Activated B cell treated with CpG ODN at 0.5 μM for 24 hours (primary cell): Measurements from ENCODE around the gene DDX42. TPM values are rescaled to one million over a fixed set of nuclear protein-coding genes. Genes with fewer than 3 reads are reported as not detected.
A peak's percentile ranks its signal among the peaks of the same experiment; 100 is the strongest.

Source experiments
- ATAC-seq: fragments of 200-7000 bp; cut with Tn5 transposase; one replicate; pipeline ENCODE4 v1.10.0; 2021; ENCODE audit warnings: low read depth, mild to moderate bottlenecking, moderate library complexity
- CTCF ChIA-PET: fragments of 350-600 bp; sonication (Branson Sonifier 250); formaldehyde crosslinking; loops from one replicate; lab custom pipeline; 2021; ENCODE audit warnings: antibody characterized with exemption; lab: Charles Lee
- POLR2A ChIA-PET: fragments of 350-600 bp; sonication (Branson Sonifier 250); formaldehyde crosslinking; loops from one replicate; lab custom pipeline; 2021; ENCODE audit warnings: antibody characterized with exemption; lab: Charles Lee
- DNase-seq: peaks from one replicate; pipeline ENCODE4 v3.0.0; 2022
- H3K27ac Mint-ChIP-seq: one replicate; pipeline ENCODE4 v1.8.0; 2020; ENCODE audit warnings: mixed read lengths
- H3K27me3 Mint-ChIP-seq: one replicate; pipeline ENCODE4 v1.8.0; 2021; ENCODE audit warnings: mixed read lengths
- H3K36me3 Mint-ChIP-seq: one replicate; pipeline ENCODE4 v1.8.0; 2021; ENCODE audit warnings: low read depth, mixed read lengths
- H3K4me1 Mint-ChIP-seq: one replicate; pipeline ENCODE4 v1.8.0; 2021; ENCODE audit warnings: mixed read lengths
- H3K4me3 Mint-ChIP-seq: one replicate; pipeline ENCODE4 v1.8.0; 2020; ENCODE audit warnings: mild to moderate bottlenecking, mixed read lengths
- H3K9me3 Mint-ChIP-seq: one replicate; pipeline ENCODE4 v1.8.0; 2020; ENCODE audit warnings: mixed read lengths
- CTCF ChIP-seq: fragments of 200-600 bp; IDR thresholded peaks from one replicate; pipeline ENCODE4 v1.8.0; 2022; ENCODE audit warnings: antibody characterized with exemption, mild to moderate bottlenecking
- intact Hi-C: fragments of 100-400 bp; cut with micrococcal nuclease; formaldehyde crosslinking; loops from one replicate; pipeline ENCODE4 v1.15.1; 2024
- total RNA-seq: library from RNA; stranded (reverse); gene quantifications from 2 replicates; pipeline ENCODE4 v1.2.3, GENCODE V29; 2022

DDX42 gene
- total RNA-seq, 1 donor from 2014 or later: 160 TPM

GRCh38 chr17:63823659-63824331 is 49.8 kb downstream of the DDX42 start:
- Mint-ChIP-seq H3K9me3 (no peaks in the 10 kb centered on the region), H3K36me3 (peaks cover 90% of the 10 kb centered on the region), H3K27ac (peak overlapping the region; percentile 59), H3K4me3 (no peak overlapping the region), H3K4me1 (peaks cover 66% of the 10 kb centered on the region), H3K27me3 (no peaks in the 10 kb centered on the region)
- ChIA-PET POLR2A (interaction anchor here (0.5 to 0.8 kb wide), 4 partner anchors 104 to 665 kb away, joined by 3 read pairs; partner anchors contain the start of gene LIMD2), CTCF (no interaction called here)
- intact Hi-C loops: no loop called here
- ATAC-seq (no peak), DNase-seq (no peak)
- no peak for TF ChIP-seq CTCF

GRCh38 chr17:63824362-63824761 is 50.4 kb downstream of the DDX42 start:
- CTCF ChIA-PET: no interaction called here
- Mint-ChIP-seq H3K4me3 (no peak overlapping the region), H3K27me3 (no peaks in the 10 kb centered on the region), H3K36me3 (peaks cover 90% of the 10 kb centered on the region), H3K27ac (peak overlapping the region; percentile 59), H3K4me1 (peaks cover 67% of the 10 kb centered on the region), H3K9me3 (no peaks in the 10 kb centered on the region)
- ATAC-seq (no peak), DNase-seq (no peak)
- no peak for TF ChIP-seq CTCF
- POLR2A ChIA-PET: interaction anchor here (0.8 to 5.9 kb wide), 2 partner anchors 17 to 321 kb away, joined by 3 to 112 read pairs; partner anchors contain the start of gene SMARCD2
- intact Hi-C loops: no loop called here

GRCh38 chr17:63826468-63827001 is 52.6 kb downstream of the DDX42 start:
- H3K36me3 Mint-ChIP-seq: peaks cover 90% of the 10 kb centered on the region
- peak; percentile 34 for DNase-seq

GRCh38 chr17:63827002-63827800 is 53.2 kb downstream of the DDX42 start, which contains the start of the genes FTSJ3 and PSMC5:
TSS of gene FTSJ3 (minus strand) at chr17:63827663. CDS start at chr17:63826902, 761 bp downstream.
TSS of gene PSMC5 (plus strand) at chr17:63827431. CDS start at chr17:63827491, 60 bp downstream.
- peaks cover 90% of the 10 kb centered on the region for H3K36me3 Mint-ChIP-seq
- peak within 1 kb of the TSS; percentile 100 for H3K27ac Mint-ChIP-seq
- intact Hi-C loops: loop anchor here (1.0 to 2.0 kb wide), 9 partner anchors 8 to 680 kb away; partner anchors contain the start of genes CCDC47, CEP95, CYB561 and DDX5
- ATAC-seq (peak; percentile 95), DNase-seq (peak; percentile 90)
- POLR2A ChIA-PET: interaction anchor here (0.6 to 5.9 kb wide), 17 partner anchors 10 to 680 kb away, joined by 3 to 112 read pairs (median 4); partner anchors contain the start of genes CCDC47, CD79B, CEP95 and DDX42
- peak within 1 kb of the TSS; percentile 98 for H3K4me3 Mint-ChIP-seq
- no peak for TF ChIP-seq CTCF
- H3K9me3 Mint-ChIP-seq: no peaks in the 10 kb centered on the region
- CTCF ChIA-PET: interaction anchor here (1.4 to 1.5 kb wide), 2 partner anchors 16 to 22 kb away, joined by 4 to 5 read pairs; partner anchors contain the start of gene SMARCD2
- H3K4me1 Mint-ChIP-seq: peaks cover 75% of the 10 kb centered on the region
- no peaks in the 10 kb centered on the region for H3K27me3 Mint-ChIP-seq

More at GRCh38 chr17:63826468-63827001, 52.6 kb downstream of the DDX42 start:
- Mint-ChIP-seq H3K27ac (peak overlapping the region; percentile 100), H3K4me3 (peak overlapping the region; percentile 98), H3K9me3 (no peaks in the 10 kb centered on the region), H3K4me1 (peaks cover 77% of the 10 kb centered on the region), H3K27me3 (no peaks in the 10 kb centered on the region)
- ATAC-seq: peak; percentile 4
- POLR2A ChIA-PET: interaction anchor here (0.8 to 5.9 kb wide), 11 partner anchors 10 to 679 kb away, joined by 3 to 112 read pairs (median 11); partner anchors contain the start of genes CCDC47, CD79B, DDX42 and LIMD2
- intact Hi-C loops: loop anchor here (1.0 to 2.0 kb wide), 9 partner anchors 9 to 680 kb away; partner anchors contain the start of genes CCDC47, CEP95, CYB561 and DDX5
- no peak for TF ChIP-seq CTCF
- CTCF ChIA-PET: interaction anchor here (1.4 to 1.5 kb wide), 2 partner anchors 17 to 22 kb away, joined by 4 to 5 read pairs; partner anchors contain the start of gene SMARCD2
